Liver (tissue), 9 donors: ENCODE data around the gene MAFG. TPM values are rescaled to one million over a fixed set of nuclear protein-coding genes. Genes with fewer than 3 reads are reported as not detected.

Experiments used
- DNase-seq: peaks from one replicate; pipeline ENCODE4 v3.0.0-alpha.2; 2017; ENCODE audit warnings: low spot score
- H3K27ac ChIP-seq, 2 donors: one replicate each; pipeline ENCODE4 v1.7.0; 2013; ENCODE audit warnings: inconsistent platforms in 2 of 2, low read length in 2 of 2, control low read depth in 1 of 2, low read depth in 1 of 2, mild to moderate bottlenecking in 1 of 2
- H3K27me3 ChIP-seq, 4 donors: one replicate each; pipeline versions ENCODE4 v1.6.1 to v1.7.0; 2013; ENCODE audit warnings: low read length in 3 of 4, inconsistent platforms in 1 of 4, mild to moderate bottlenecking in 1 of 4, moderate library complexity in 1 of 4; ENCODE audit not compliant: control insufficient read depth in 4 of 4, insufficient read depth in 4 of 4
- H3K36me3 ChIP-seq, 4 donors: one replicate each; pipeline versions ENCODE4 v1.6.1 to v1.7.0; 2013; ENCODE audit warnings: low read length in 3 of 4, mild to moderate bottlenecking in 3 of 4, low read depth in 1 of 4, moderate library complexity in 1 of 4; ENCODE audit not compliant: control insufficient read depth in 4 of 4, insufficient read depth in 3 of 4
- H3K4me1 ChIP-seq, 4 donors: one replicate each; pipeline versions ENCODE4 v1.6.1 to v1.7.0; 2013; ENCODE audit warnings: low read length in 3 of 4, mild to moderate bottlenecking in 3 of 4, moderate library complexity in 1 of 4; ENCODE audit not compliant: control insufficient read depth in 4 of 4, insufficient read depth in 4 of 4
- H3K4me3 ChIP-seq, 3 donors: one replicate each; pipeline versions ENCODE4 v1.6.1 to v1.7.0; 2013; ENCODE audit warnings: low read length in 3 of 3, control low read depth in 1 of 3, low read depth in 1 of 3, mild to moderate bottlenecking in 1 of 3
- H3K9ac ChIP-seq, 2 donors: one replicate each; pipeline ENCODE4 v1.7.0; 2013; ENCODE audit warnings: low read length in 2 of 2, mild to moderate bottlenecking in 2 of 2, moderate library complexity in 2 of 2, control low read depth in 1 of 2, low read depth in 1 of 2
- H3K9me3 ChIP-seq, 4 donors: one replicate each; pipeline versions ENCODE4 v1.6.1 to v1.7.0; 2013; ENCODE audit warnings: low read length in 3 of 4; ENCODE audit not compliant: control insufficient read depth in 4 of 4
- FOXA1 ChIP-seq: IDR thresholded peaks from 2 replicates; pipeline ENCODE4 v1.6.1; 2016; ENCODE audit warnings: antibody characterized with exemption
- FOXA2 ChIP-seq: IDR thresholded peaks from 2 replicates; pipeline ENCODE4 v1.6.1; 2016; ENCODE audit warnings: antibody characterized with exemption
- HNF4A ChIP-seq, 2 donors: conservative IDR thresholded peaks; 2 replicates each; pipeline ENCODE4 v1.6.1; 2016; ENCODE audit warnings: antibody characterized with exemption in 2 of 2, mild to moderate bottlenecking in 2 of 2
- HNF4G ChIP-seq: IDR thresholded peaks from 2 replicates; pipeline ENCODE4 v1.6.1; 2016; ENCODE audit warnings: antibody characterized with exemption
- JUND ChIP-seq, 2 donors: IDR thresholded peaks; 2 replicates each; pipeline ENCODE4 v1.6.1; 2016; ENCODE audit warnings: antibody characterized with exemption in 2 of 2
- NR2F2 ChIP-seq: IDR thresholded peaks from 2 replicates; pipeline ENCODE4 v1.6.1; 2016; ENCODE audit warnings: antibody characterized with exemption
- RAD21 ChIP-seq, 2 donors: IDR thresholded peaks; 2 replicates each; pipeline ENCODE4 v1.6.1; 2016; ENCODE audit warnings: antibody characterized with exemption in 2 of 2, mild to moderate bottlenecking in 2 of 2
- RXRA ChIP-seq, 2 donors: IDR thresholded peaks; 2 replicates each; pipeline ENCODE4 v1.6.1; 2017 to 2018; ENCODE audit warnings: antibody characterized with exemption in 2 of 2, mild to moderate bottlenecking in 1 of 2
- SP1 ChIP-seq: IDR thresholded peaks from 2 replicates; pipeline ENCODE4 v1.6.1; 2018; ENCODE audit warnings: antibody characterized with exemption, mild to moderate bottlenecking
- TAF1 ChIP-seq: conservative IDR thresholded peaks from 2 replicates; pipeline ENCODE4 v1.6.1; 2016; ENCODE audit warnings: antibody characterized with exemption, mild to moderate bottlenecking
- YY1 ChIP-seq: IDR thresholded peaks from 2 replicates; pipeline ENCODE4 v1.6.1; 2016; ENCODE audit warnings: antibody characterized with exemption, mild to moderate bottlenecking
- WGBS: extraction: QIAGEN DNeasy Blood & Tissue Kit; methylation state at CpG from one replicate; pipeline ENCODE4 v1.1.7; 2013; 5-methylcytosine and 5-hydroxymethylcytosine counted together
- polyA plus RNA-seq, 2 donors: library from polyadenylated mRNA; stranded (reverse) in 1 of 2; unstranded in 1 of 2; fragments of 200-250 nt in 1 of 2; fragments of >200 nt in 1 of 2; fragmentation: Nextera tagmentation in 1 of 2; extraction: Ambion mirVana in 1 of 2; gene quantifications; one replicate each; pipeline versions ENCODE4 v1.2.1 to v1.2.3, GENCODE V29; 2013 to 2015
- total RNA-seq, 2 donors: library from RNA; depleted of rRNA; stranded (reverse); fragments of >200 nt; gene quantifications; one replicate each; pipeline ENCODE4 v1.2.3, GENCODE V29; 2014
- TF ChIP-seq, protein P1 (sequence below): IDR thresholded peaks from 2 replicates; pipeline ENCODE4 v1.6.1; 2016; ENCODE audit warnings: antibody characterized with exemption, mild to moderate bottlenecking
- TF ChIP-seq, protein P2 (sequence below): IDR thresholded peaks from 2 replicates; pipeline ENCODE4 v1.6.1; 2016; ENCODE audit warnings: antibody characterized with exemption
- TF ChIP-seq, protein P3 (sequence below): IDR thresholded peaks from 2 replicates; pipeline ENCODE4 v1.6.1; 2016; ENCODE audit warnings: antibody characterized with exemption
- TF ChIP-seq, protein P4 (sequence below): IDR thresholded peaks from 2 replicates; pipeline ENCODE4 v1.6.1; 2016; ENCODE audit warnings: antibody characterized with exemption
- donor health status: healthy.
- donor health status: healthy.
- donor health status: healthy.
- donor health status: healthy.
- donor health status: healthy.

The MAFG gene
- total RNA-seq (10 to 100 TPM; 11.7 to 17.0 TPM), polyA plus RNA-seq (1 to 10 TPM; 3.0 to 6.1 TPM)

DNA sequence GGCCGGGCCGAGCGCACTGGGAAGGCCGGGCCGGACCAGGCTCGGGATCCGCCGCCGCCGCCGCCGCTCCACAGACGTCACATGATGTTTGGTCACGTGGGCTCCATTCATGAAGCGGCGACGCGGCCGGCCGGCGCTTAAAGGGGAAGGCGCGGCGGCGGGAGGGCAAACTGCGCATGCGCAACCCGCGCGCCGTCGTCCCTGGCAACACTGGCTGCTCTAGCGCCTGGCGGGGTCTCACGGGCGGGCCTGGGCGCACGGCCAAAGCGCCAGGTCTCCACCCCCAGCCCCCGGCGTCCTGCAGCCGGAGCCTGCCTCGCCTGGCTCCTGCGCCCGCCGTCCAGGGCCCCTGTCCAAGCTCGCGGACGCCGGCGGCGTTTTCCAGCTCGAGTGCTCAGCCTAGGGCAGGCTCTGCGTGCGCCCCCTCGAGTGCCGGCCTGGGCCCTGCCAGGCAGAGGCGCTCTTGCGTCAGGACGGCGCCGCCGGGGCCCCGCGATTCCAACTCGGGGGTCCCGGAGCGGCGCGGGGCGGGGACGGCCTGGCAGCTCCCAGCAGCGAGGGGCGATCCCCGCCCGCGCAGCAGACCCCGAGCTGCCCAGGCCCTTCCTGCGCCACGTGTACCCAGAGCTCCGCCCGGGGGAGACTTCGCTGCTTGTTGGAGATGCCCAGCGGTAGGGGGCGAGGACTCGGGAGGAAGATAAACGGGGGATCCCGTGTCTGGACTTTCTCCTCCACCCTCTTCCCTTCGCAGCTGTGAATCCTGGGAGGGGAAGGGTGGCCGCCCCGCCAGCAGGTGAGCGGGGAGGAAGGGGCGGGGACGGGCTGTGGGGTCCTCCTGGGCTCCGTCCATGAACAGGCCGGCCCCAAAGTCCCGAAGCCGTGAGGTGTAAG lies at the start of gene MAFG:
TSS of gene MAFG (minus strand) at position 83 of the 891 bp plus-strand sequence. CDS start 4,550 bp downstream, outside the sequence.
- 1% methylated on average over 98 of the region's 98 CpGs for WGBS
- Histone ChIP-seq H3K27me3 (no peaks in the 10 kb centered on the region), H3K4me3 (peak within 1 kb of the TSS; percentile 63 to 93 (median 75)), H3K9me3 (no peaks in the 10 kb centered on the region), H3K36me3 (no peaks in the 10 kb centered on the region), H3K4me1 (peaks cover 23 to 62% (median 39%) of the 10 kb centered on the region in 4 donors), H3K9ac (peak within 1 kb of the TSS; percentile 55 to 86), H3K27ac (peak within 1 kb of the TSS; percentile 91 to 96)
- TF ChIP-seq TAF1 = no peak
- TF ChIP-seq, protein P1, sequence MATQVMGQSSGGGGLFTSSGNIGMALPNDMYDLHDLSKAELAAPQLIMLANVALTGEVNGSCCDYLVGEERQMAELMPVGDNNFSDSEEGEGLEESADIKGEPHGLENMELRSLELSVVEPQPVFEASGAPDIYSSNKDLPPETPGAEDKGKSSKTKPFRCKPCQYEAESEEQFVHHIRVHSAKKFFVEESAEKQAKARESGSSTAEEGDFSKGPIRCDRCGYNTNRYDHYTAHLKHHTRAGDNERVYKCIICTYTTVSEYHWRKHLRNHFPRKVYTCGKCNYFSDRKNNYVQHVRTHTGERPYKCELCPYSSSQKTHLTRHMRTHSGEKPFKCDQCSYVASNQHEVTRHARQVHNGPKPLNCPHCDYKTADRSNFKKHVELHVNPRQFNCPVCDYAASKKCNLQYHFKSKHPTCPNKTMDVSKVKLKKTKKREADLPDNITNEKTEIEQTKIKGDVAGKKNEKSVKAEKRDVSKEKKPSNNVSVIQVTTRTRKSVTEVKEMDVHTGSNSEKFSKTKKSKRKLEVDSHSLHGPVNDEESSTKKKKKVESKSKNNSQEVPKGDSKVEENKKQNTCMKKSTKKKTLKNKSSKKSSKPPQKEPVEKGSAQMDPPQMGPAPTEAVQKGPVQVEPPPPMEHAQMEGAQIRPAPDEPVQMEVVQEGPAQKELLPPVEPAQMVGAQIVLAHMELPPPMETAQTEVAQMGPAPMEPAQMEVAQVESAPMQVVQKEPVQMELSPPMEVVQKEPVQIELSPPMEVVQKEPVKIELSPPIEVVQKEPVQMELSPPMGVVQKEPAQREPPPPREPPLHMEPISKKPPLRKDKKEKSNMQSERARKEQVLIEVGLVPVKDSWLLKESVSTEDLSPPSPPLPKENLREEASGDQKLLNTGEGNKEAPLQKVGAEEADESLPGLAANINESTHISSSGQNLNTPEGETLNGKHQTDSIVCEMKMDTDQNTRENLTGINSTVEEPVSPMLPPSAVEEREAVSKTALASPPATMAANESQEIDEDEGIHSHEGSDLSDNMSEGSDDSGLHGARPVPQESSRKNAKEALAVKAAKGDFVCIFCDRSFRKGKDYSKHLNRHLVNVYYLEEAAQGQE = no peak
- TF ChIP-seq RAD21 (IDR thresholded peaks at IDR 0.05) = no peak
- TF ChIP-seq FOXA1 = no peak
- TF ChIP-seq, protein P2, sequence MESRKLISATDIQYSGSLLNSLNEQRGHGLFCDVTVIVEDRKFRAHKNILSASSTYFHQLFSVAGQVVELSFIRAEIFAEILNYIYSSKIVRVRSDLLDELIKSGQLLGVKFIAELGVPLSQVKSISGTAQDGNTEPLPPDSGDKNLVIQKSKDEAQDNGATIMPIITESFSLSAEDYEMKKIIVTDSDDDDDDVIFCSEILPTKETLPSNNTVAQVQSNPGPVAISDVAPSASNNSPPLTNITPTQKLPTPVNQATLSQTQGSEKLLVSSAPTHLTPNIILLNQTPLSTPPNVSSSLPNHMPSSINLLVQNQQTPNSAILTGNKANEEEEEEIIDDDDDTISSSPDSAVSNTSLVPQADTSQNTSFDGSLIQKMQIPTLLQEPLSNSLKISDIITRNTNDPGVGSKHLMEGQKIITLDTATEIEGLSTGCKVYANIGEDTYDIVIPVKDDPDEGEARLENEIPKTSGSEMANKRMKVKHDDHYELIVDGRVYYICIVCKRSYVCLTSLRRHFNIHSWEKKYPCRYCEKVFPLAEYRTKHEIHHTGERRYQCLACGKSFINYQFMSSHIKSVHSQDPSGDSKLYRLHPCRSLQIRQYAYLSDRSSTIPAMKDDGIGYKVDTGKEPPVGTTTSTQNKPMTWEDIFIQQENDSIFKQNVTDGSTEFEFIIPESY = no peak
- TF ChIP-seq YY1 = no peak
- no peak for TF ChIP-seq HNF4G
- no peak for TF ChIP-seq FOXA2
- TF ChIP-seq, protein P3, sequence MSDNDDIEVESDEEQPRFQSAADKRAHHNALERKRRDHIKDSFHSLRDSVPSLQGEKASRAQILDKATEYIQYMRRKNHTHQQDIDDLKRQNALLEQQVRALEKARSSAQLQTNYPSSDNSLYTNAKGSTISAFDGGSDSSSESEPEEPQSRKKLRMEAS = no peak
- TF ChIP-seq NR2F2 = no peak
- TF ChIP-seq JUND (IDR thresholded peaks at IDR 0.05) = no peak
- TF ChIP-seq RXRA (IDR thresholded peaks at IDR 0.05) = no peak
- no peak for TF ChIP-seq SP1
- TF ChIP-seq HNF4A (conservative IDR thresholded peaks at IDR 0.05) = no peak
- TF ChIP-seq, protein P4, sequence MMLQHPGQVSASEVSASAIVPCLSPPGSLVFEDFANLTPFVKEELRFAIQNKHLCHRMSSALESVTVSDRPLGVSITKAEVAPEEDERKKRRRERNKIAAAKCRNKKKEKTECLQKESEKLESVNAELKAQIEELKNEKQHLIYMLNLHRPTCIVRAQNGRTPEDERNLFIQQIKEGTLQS = no peak
- DNase-seq = peak; percentile 92
